Activated B cell treated with CpG ODN at 0.5 μM for 24 hours (primary cell): ENCODE measurements around the gene FBXL22. TPM values are rescaled to one million over a fixed set of nuclear protein-coding genes. Genes with fewer than 3 reads are reported as not detected.

Source experiments
- ATAC-seq: fragments of 200-7000 bp; cut with Tn5 transposase; one replicate; pipeline ENCODE4 v1.10.0; 2021; ENCODE audit warnings: low read depth, mild to moderate bottlenecking, moderate library complexity
- CTCF ChIA-PET: fragments of 350-600 bp; sonication (Branson Sonifier 250); formaldehyde crosslinking; loops from one replicate; lab custom pipeline; 2021; ENCODE audit warnings: antibody characterized with exemption; lab: Charles Lee
- POLR2A ChIA-PET: fragments of 350-600 bp; sonication (Branson Sonifier 250); formaldehyde crosslinking; loops from one replicate; lab custom pipeline; 2021; ENCODE audit warnings: antibody characterized with exemption; lab: Charles Lee
- DNase-seq: peaks from one replicate; pipeline ENCODE4 v3.0.0; 2022
- H3K27ac Mint-ChIP-seq: one replicate; pipeline ENCODE4 v1.8.0; 2020; ENCODE audit warnings: mixed read lengths
- H3K27me3 Mint-ChIP-seq: one replicate; pipeline ENCODE4 v1.8.0; 2021; ENCODE audit warnings: mixed read lengths
- H3K36me3 Mint-ChIP-seq: one replicate; pipeline ENCODE4 v1.8.0; 2021; ENCODE audit warnings: low read depth, mixed read lengths
- H3K4me1 Mint-ChIP-seq: one replicate; pipeline ENCODE4 v1.8.0; 2021; ENCODE audit warnings: mixed read lengths
- H3K4me3 Mint-ChIP-seq: one replicate; pipeline ENCODE4 v1.8.0; 2020; ENCODE audit warnings: mild to moderate bottlenecking, mixed read lengths
- H3K9me3 Mint-ChIP-seq: one replicate; pipeline ENCODE4 v1.8.0; 2020; ENCODE audit warnings: mixed read lengths
- CTCF ChIP-seq: fragments of 200-600 bp; IDR thresholded peaks from one replicate; pipeline ENCODE4 v1.8.0; 2022; ENCODE audit warnings: antibody characterized with exemption, mild to moderate bottlenecking
- intact Hi-C: fragments of 100-400 bp; cut with micrococcal nuclease; formaldehyde crosslinking; loops from one replicate; pipeline ENCODE4 v1.15.1; 2024
- total RNA-seq: library from RNA; stranded (reverse); gene quantifications from 2 replicates; pipeline ENCODE4 v1.2.3, GENCODE V29; 2022

The FBXL22 gene
- 0.64 and 1.2 TPM in 2 replicates for total RNA-seq

GRCh38 chr15:63597038-63597790 lies at the start of gene FBXL22:
Gene FBXL22, plus strand, starts transcription at chr15:63597387. Its CDS starts 6 bp downstream, at chr15:63597393.
- intact Hi-C loops, result no loop called here
- POLR2A ChIA-PET, result interaction anchor here (0.5 to 7.8 kb wide), 4 partner anchors 32 to 93 kb away, joined by 3 to 96 read pairs (median 4); partner anchors contain the start of gene USP3
- H3K4me1 Mint-ChIP-seq, result peaks cover 84% of the 10 kb centered on the region
- no peaks in the 10 kb centered on the region for H3K9me3 Mint-ChIP-seq
- H3K36me3 Mint-ChIP-seq, result peaks cover 23% of the 10 kb centered on the region
- TF ChIP-seq CTCF, result no peak
- H3K4me3 Mint-ChIP-seq, result peak within 1 kb of the TSS; percentile 47
- H3K27me3 Mint-ChIP-seq, result no peaks in the 10 kb centered on the region
- DNase-seq (no peak), ATAC-seq (no peak)
- CTCF ChIA-PET, result interaction anchor here (0.7 to 1.9 kb wide), 3 partner anchors 33 to 130 kb away, joined by 3 to 7 read pairs (median 3); no protein-coding TSS in a partner anchor
- peak within 1 kb of the TSS; percentile 86 for H3K27ac Mint-ChIP-seq

GRCh38 chr15:63551400-63551799 lies 45.8 kb upstream of the FBXL22 start:
- H3K4me1 Mint-ChIP-seq, result peaks cover 41% of the 10 kb centered on the region
- H3K9me3 Mint-ChIP-seq, result no peaks in the 10 kb centered on the region
- no peak for TF ChIP-seq CTCF
- no peak for ATAC-seq
- ChIA-PET CTCF (interaction anchor here (1.0 to 2.1 kb wide), 3 partner anchors 46 to 85 kb away, joined by 3 to 7 read pairs (median 6); no protein-coding TSS in a partner anchor), POLR2A (interaction anchor here (1.3 to 2.4 kb wide), 2 partner anchors 48 to 602 kb away, joined by 3 to 9 read pairs; partner anchors contain the start of gene USP3)
- H3K27me3 Mint-ChIP-seq, result no peaks in the 10 kb centered on the region
- peaks cover 49% of the 10 kb centered on the region for H3K36me3 Mint-ChIP-seq
- intact Hi-C loops, result loop anchor here (5.0 kb wide), 1 partner anchor 34 kb away; no protein-coding TSS in a partner anchor
- no peak for DNase-seq
- H3K27ac Mint-ChIP-seq, result no peak overlapping the region
- H3K4me3 Mint-ChIP-seq, result no peak overlapping the region

GRCh38 chr15:63553388-63553791 lies 43.8 kb upstream of the FBXL22 start:
- no peaks in the 10 kb centered on the region for H3K9me3 Mint-ChIP-seq
- intact Hi-C loops, result loop anchor here (5.0 kb wide), 1 partner anchor 36 kb away; no protein-coding TSS in a partner anchor
- no peak for TF ChIP-seq CTCF
- H3K27ac Mint-ChIP-seq, result peak overlapping the region; percentile 44
- DNase-seq, result no peak
- H3K4me3 Mint-ChIP-seq, result no peak overlapping the region
- ATAC-seq, result no peak
- CTCF ChIA-PET, result interaction anchor here (0.9 to 2.2 kb wide), 7 partner anchors 9 to 87 kb away, joined by 3 to 19 read pairs (median 3); no protein-coding TSS in a partner anchor
- POLR2A ChIA-PET, result interaction anchor here (0.6 to 1.2 kb wide), 7 partner anchors 42 to 87 kb away, joined by 3 to 6 read pairs (median 3); no protein-coding TSS in a partner anchor
- peaks cover 59% of the 10 kb centered on the region for H3K36me3 Mint-ChIP-seq
- peaks cover 28% of the 10 kb centered on the region for H3K4me1 Mint-ChIP-seq
- no peaks in the 10 kb centered on the region for H3K27me3 Mint-ChIP-seq

GRCh38 chr15:63554337-63554927 lies 42.8 kb upstream of the FBXL22 start:
- TF ChIP-seq CTCF, result no peak
- ChIA-PET POLR2A (interaction anchor here (1.1 to 1.2 kb wide), 2 partner anchors 58 to 80 kb away, joined by 3 to 5 read pairs; no protein-coding TSS in a partner anchor), CTCF (interaction anchor here (0.9 to 2.2 kb wide), 4 partner anchors 10 to 88 kb away, joined by 3 to 19 read pairs (median 4); no protein-coding TSS in a partner anchor)
- intact Hi-C loops, result loop anchor here (5.0 kb wide), 1 partner anchor 37 kb away; no protein-coding TSS in a partner anchor
- no peak overlapping the region for H3K4me3 Mint-ChIP-seq
- peak overlapping the region; percentile 31 for H3K27ac Mint-ChIP-seq
- H3K9me3 Mint-ChIP-seq, result no peaks in the 10 kb centered on the region
- H3K4me1 Mint-ChIP-seq, result peaks cover 28% of the 10 kb centered on the region
- peaks cover 67% of the 10 kb centered on the region for H3K36me3 Mint-ChIP-seq
- no peak for DNase-seq
- no peak for ATAC-seq
- no peaks in the 10 kb centered on the region for H3K27me3 Mint-ChIP-seq
